Retinal pigment epithelial cell (primary cell): ENCODE results near the gene SLX9.

Source experiments
- DNase-seq: peaks from one replicate; pipeline ENCODE4 v3.0.0-alpha.2; 2010; ENCODE audit warnings: low read depth
- H3K4me3 ChIP-seq: 2 replicates; pipeline ENCODE4 v1.5.1; 2011; ENCODE audit warnings: mild to moderate bottlenecking, low read length, control low read depth, moderate library complexity
- CTCF ChIP-seq: conservative IDR thresholded peaks from 2 replicates; pipeline ENCODE4 v1.5.1; 2011; ENCODE audit warnings: low read depth, low read length, control low read depth, inconsistent platforms

The SLX9 gene

GRCh38 chr21:44989943-44990780 lies 50.3 kb downstream of the SLX9 start:
- no peak for DNase-seq
- no peak overlapping the region for H3K4me3 ChIP-seq
- no peak for TF ChIP-seq CTCF

- no peak overlapping the region for H3K4me3 ChIP-seq
- no peak for TF ChIP-seq CTCF
- DNase-seq: no peak
Measured at GRCh38 chr21:44990921-44991320, 51.1 kb downstream of the SLX9 start.

GRCh38 chr21:44991538-44992483 lies 52.0 kb downstream of the SLX9 start:
- no peak overlapping the region for H3K4me3 ChIP-seq
- no peak for DNase-seq
- no peak for TF ChIP-seq CTCF

- no peak for DNase-seq
- no peak for TF ChIP-seq CTCF
- no peak overlapping the region for H3K4me3 ChIP-seq
Measured at GRCh38 chr21:44992608-44993031, 52.8 kb downstream of the SLX9 start.

- no peak for DNase-seq
- H3K4me3 ChIP-seq: no peak overlapping the region
- no peak for TF ChIP-seq CTCF
Measured at GRCh38 chr21:44993321-44994046, 53.7 kb downstream of the SLX9 start.

- DNase-seq: no peak
- no peak for TF ChIP-seq CTCF
- H3K4me3 ChIP-seq: no peak overlapping the region
Measured at GRCh38 chr21:44994047-44994694, 54.3 kb downstream of the SLX9 start.
